Jurkat, Clone E6-1 (cell line): ENCODE results near the gene RPS6KL1.
A peak's percentile ranks its signal among the peaks of the same experiment; 100 is the strongest.
"Not testable (repeated sequence)": the region's sequence is repeated elsewhere in the genome, so short reads cannot be mapped to it uniquely, and the experiment has no call there.

Experiments used
- DNase-seq: peaks from one replicate; pipeline ENCODE4 v3.0.0-alpha.2; 2011; ENCODE audit warnings: low read depth, low spot score
- H3K4me3 ChIP-seq: 2 replicates; pipeline ENCODE4 v1.5.1; 2011; ENCODE audit warnings: mild to moderate bottlenecking, low read length, control low read depth, moderate library complexity

The RPS6KL1 gene

GRCh38 chr14:74940956-74941565, 18.0 kb upstream of the RPS6KL1 start:
- no peak for DNase-seq
- no peak overlapping the region for H3K4me3 ChIP-seq

GRCh38 chr14:74938531-74939495, 15.8 kb upstream of the RPS6KL1 start:
- no peak overlapping the region for H3K4me3 ChIP-seq
- DNase-seq: no peak

GRCh38 chr14:74937171-74937570, 14.1 kb upstream of the RPS6KL1 start:
- peak; percentile 12 for DNase-seq
- H3K4me3 ChIP-seq: no peak overlapping the region

- no peak overlapping the region for H3K4me3 ChIP-seq
- no peak for DNase-seq
Observed at GRCh38 chr14:74936731-74937130, 13.7 kb upstream of the RPS6KL1 start.

GRCh38 chr14:74936151-74936550, 13.1 kb upstream of the RPS6KL1 start:
- no peak overlapping the region for H3K4me3 ChIP-seq
- no peak for DNase-seq

- DNase-seq: no peak
- no peak overlapping the region for H3K4me3 ChIP-seq
Observed at GRCh38 chr14:74935360-74935680, 12.3 kb upstream of the RPS6KL1 start.

- DNase-seq: no peak
- H3K4me3 ChIP-seq: no peak overlapping the region
Observed at GRCh38 chr14:74934476-74935359, 11.7 kb upstream of the RPS6KL1 start.

GRCh38 chr14:74934041-74934440, 11.0 kb upstream of the RPS6KL1 start:
- DNase-seq: no peak
- no peak overlapping the region for H3K4me3 ChIP-seq

- not testable (repeated sequence) for DNase-seq
Observed at GRCh38 chr14:74932936-74933335, 9.9 kb upstream of the RPS6KL1 start.

GRCh38 chr14:74932401-74932901, 9.4 kb upstream of the RPS6KL1 start:
- DNase-seq: no peak
- no peak overlapping the region for H3K4me3 ChIP-seq

More at GRCh38 chr14:74932936-74933335, 9.9 kb upstream of the RPS6KL1 start:
- H3K4me3 ChIP-seq: not testable (repeated sequence)

GRCh38 chr14:74931744-74932143, 8.7 kb upstream of the RPS6KL1 start:
- not testable (repeated sequence) for DNase-seq, H3K4me3 ChIP-seq

GRCh38 chr14:74929242-74929641, 6.2 kb upstream of the RPS6KL1 start:
- no peak for DNase-seq
- H3K4me3 ChIP-seq: no peak overlapping the region

GRCh38 chr14:74927225-74927624, 4.2 kb upstream of the RPS6KL1 start:
- no peak for DNase-seq
- H3K4me3 ChIP-seq: no peak overlapping the region

- no peak overlapping the region for H3K4me3 ChIP-seq
- no peak for DNase-seq
Observed at GRCh38 chr14:74924061-74924460, 1.0 kb upstream of the RPS6KL1 start.

- no peak overlapping the region for H3K4me3 ChIP-seq
- DNase-seq: no peak
Observed at GRCh38 chr14:74921987-74922751, 891 bp downstream of the RPS6KL1 start.

GRCh38 chr14:74921053-74921620, 1.9 kb downstream of the RPS6KL1 start:
- DNase-seq: no peak
- no peak overlapping the region for H3K4me3 ChIP-seq

- no peak for DNase-seq
- H3K4me3 ChIP-seq: no peak overlapping the region
Observed at GRCh38 chr14:74920281-74920680, 2.8 kb downstream of the RPS6KL1 start.

- H3K4me3 ChIP-seq: no peak overlapping the region
- DNase-seq: no peak
Observed at GRCh38 chr14:74919421-74920165, 3.5 kb downstream of the RPS6KL1 start.
